HepG2 (cell line): ENCODE measurements around the gene FOLR1. TPM values are rescaled to one million over a fixed set of nuclear protein-coding genes. Genes with fewer than 3 reads are reported as not detected.

ENCODE experiments used
- ARNT ChIP-seq: fragments of 450-650 bp; IDR thresholded peaks from 2 replicates; pipeline ENCODE4 v1.6.1; 2017
- ATF7 ChIP-seq, 2 experiments: fragments of 450-650 bp in 1 of 2; sonication (generic) in 1 of 2; formaldehyde crosslinking in 1 of 2; IDR thresholded peaks; 2 replicates each; pipeline versions ENCODE4 v1.4.0 to v1.6.1; 2016 to 2020; ENCODE audit warnings: antibody characterized with exemption in 1 of 2, mild to moderate bottlenecking in 1 of 2, missing genetic modification reagents in 1 of 2
- BCL3 ChIP-seq: sonication (generic); formaldehyde crosslinking; IDR thresholded peaks from 2 replicates; pipeline ENCODE4 v1.5.1; 2020; ENCODE audit warnings: mild to moderate bottlenecking, missing genetic modification reagents, moderate library complexity
- CAMTA2 ChIP-seq: sonication (generic); formaldehyde crosslinking; IDR thresholded peaks from 2 replicates; pipeline ENCODE4 v1.4.0; 2020; ENCODE audit warnings: mild to moderate bottlenecking, missing genetic modification reagents, borderline replicate concordance
- EZH2 ChIP-seq: conservative IDR thresholded peaks from 2 replicates; pipeline ENCODE4 v1.6.1; 2012; ENCODE audit warnings: mild to moderate bottlenecking, low read depth, low read length, moderate library complexity
- JARID2 ChIP-seq: sonication (generic); formaldehyde crosslinking; IDR thresholded peaks from 2 replicates; pipeline ENCODE4 v1.8.1; 2023; ENCODE audit warnings: missing genetic modification reagents, inconsistent platforms; ENCODE audit not compliant: insufficient replicate concordance
- MTF1 ChIP-seq: sonication (generic); formaldehyde crosslinking; IDR thresholded peaks from 2 replicates; pipeline ENCODE4 v1.5.0; 2020; ENCODE audit warnings: missing genetic modification reagents
- NCOA2 ChIP-seq: sonication (generic); formaldehyde crosslinking; IDR thresholded peaks from 2 replicates; pipeline ENCODE4 v1.8.0; 2022; ENCODE audit warnings: inconsistent platforms
- NFIC ChIP-seq: IDR thresholded peaks from 2 replicates; pipeline ENCODE4 v1.6.1; 2012; ENCODE audit warnings: mild to moderate bottlenecking, low read length, inconsistent platforms
- NR2F1 ChIP-seq, 2 experiments: fragments of 450-650 bp in 1 of 2; formaldehyde crosslinking in 1 of 2; IDR thresholded peaks; 2 replicates each; pipeline versions ENCODE4 v1.5.0 to v1.6.1; 2016 to 2020; ENCODE audit warnings: mild to moderate bottlenecking in 1 of 2, missing compliant biosample characterization in 1 of 2, missing genetic modification reagents in 1 of 2, moderate library complexity in 1 of 2
- POGK ChIP-seq: sonication (generic); formaldehyde crosslinking; conservative IDR thresholded peaks from 2 replicates; pipeline ENCODE4 v1.8.0; 2022; ENCODE audit warnings: mild to moderate bottlenecking, moderate library complexity, missing genetic modification reagents
- PRDM10 ChIP-seq: sonication (generic); formaldehyde crosslinking; IDR thresholded peaks from 2 replicates; pipeline ENCODE4 v1.4.0; 2020; ENCODE audit warnings: low read depth, missing genetic modification reagents
- PTBP1 ChIP-seq: fragments of 200-400 bp; formaldehyde crosslinking; IDR thresholded peaks from 2 replicates; pipeline ENCODE4 v1.6.1; 2018; ENCODE audit warnings: low read length, low read depth; ENCODE audit not compliant: poor library complexity, severe bottlenecking
- RAD21 ChIP-seq: fragments of 450-650 bp; formaldehyde crosslinking; IDR thresholded peaks from 2 replicates; pipeline ENCODE4 v1.5.0; 2020; ENCODE audit warnings: mild to moderate bottlenecking
- SETDB1 ChIP-seq: sonication (generic); formaldehyde crosslinking; IDR thresholded peaks from 2 replicates; pipeline ENCODE4 v1.5.1; 2020; ENCODE audit warnings: missing genetic modification reagents, mild to moderate bottlenecking, borderline replicate concordance
- SIN3A ChIP-seq: IDR thresholded peaks from 2 replicates; pipeline ENCODE4 v1.6.1; 2011; ENCODE audit warnings: low read depth, mild to moderate bottlenecking, control low read depth, low read length, borderline replicate concordance
- SIX1 ChIP-seq: sonication (generic); formaldehyde crosslinking; IDR thresholded peaks from 2 replicates; pipeline ENCODE4 v1.4.0; 2020; ENCODE audit warnings: missing genetic modification reagents, borderline replicate concordance
- ZBTB20 ChIP-seq: sonication (generic); formaldehyde crosslinking; IDR thresholded peaks from 2 replicates; pipeline ENCODE4 v1.8.1; 2023; ENCODE audit warnings: missing genetic modification reagents, low read depth, mild to moderate bottlenecking, borderline replicate concordance
- ZMYM2 ChIP-seq: sonication (generic); formaldehyde crosslinking; IDR thresholded peaks from 2 replicates; pipeline ENCODE4 v1.8.0; 2022; ENCODE audit warnings: mild to moderate bottlenecking, missing genetic modification reagents
- ZNF335 ChIP-seq: sonication (generic); formaldehyde crosslinking; IDR thresholded peaks from 2 replicates; pipeline ENCODE4 v1.4.0; 2020; ENCODE audit warnings: missing genetic modification reagents
- ZNF34 ChIP-seq: sonication (generic); formaldehyde crosslinking; IDR thresholded peaks from 2 replicates; pipeline ENCODE4 v1.4.0; 2020; ENCODE audit warnings: mild to moderate bottlenecking, missing genetic modification reagents, borderline replicate concordance
- ZNF776 ChIP-seq: sonication (generic); formaldehyde crosslinking; IDR thresholded peaks from 2 replicates; pipeline ENCODE4 v1.4.0; 2020; ENCODE audit warnings: mild to moderate bottlenecking, missing genetic modification reagents
- ZSCAN21 ChIP-seq: sonication (generic); formaldehyde crosslinking; IDR thresholded peaks from 2 replicates; pipeline ENCODE4 v1.8.0; 2022; ENCODE audit warnings: mild to moderate bottlenecking, missing genetic modification reagents, moderate library complexity, borderline replicate concordance
- polyA plus RNA-seq, 8 experiments: library from polyadenylated mRNA; depleted of rRNA in 3 of 8; stranded (reverse) in 7 of 8; unstranded in 1 of 8; fragments of >200 nt; fragmentation: Illumina TruSeq in 4 of 8; extraction: Trizol in 4 of 8; gene quantifications; 2 replicates each; pipeline versions ENCODE4 v1.2.1 to v1.2.3, GENCODE V29; 2011 to 2016; ENCODE audit warnings: low read depth in 4 of 8, missing spikeins in 1 of 8, mixed read lengths in 1 of 8; ENCODE audit not compliant: insufficient read depth in 1 of 8
- total RNA-seq, 5 experiments: library from RNA; depleted of rRNA; stranded (reverse); fragments of >200 nt; fragmentation: Illumina TruSeq; extraction: Trizol; gene quantifications; 2 replicates each; pipeline ENCODE4 v1.2.3, GENCODE V29; 2016; ENCODE audit warnings: low read depth in 1 of 5

FOLR1 gene
- total and polyA plus RNA-seq, 2 of the 13 experiments (the other 11 are each of a cell fraction or from before 2014, with no cell fraction given), result 0.20 TPM; not detected in 1

DNA sequence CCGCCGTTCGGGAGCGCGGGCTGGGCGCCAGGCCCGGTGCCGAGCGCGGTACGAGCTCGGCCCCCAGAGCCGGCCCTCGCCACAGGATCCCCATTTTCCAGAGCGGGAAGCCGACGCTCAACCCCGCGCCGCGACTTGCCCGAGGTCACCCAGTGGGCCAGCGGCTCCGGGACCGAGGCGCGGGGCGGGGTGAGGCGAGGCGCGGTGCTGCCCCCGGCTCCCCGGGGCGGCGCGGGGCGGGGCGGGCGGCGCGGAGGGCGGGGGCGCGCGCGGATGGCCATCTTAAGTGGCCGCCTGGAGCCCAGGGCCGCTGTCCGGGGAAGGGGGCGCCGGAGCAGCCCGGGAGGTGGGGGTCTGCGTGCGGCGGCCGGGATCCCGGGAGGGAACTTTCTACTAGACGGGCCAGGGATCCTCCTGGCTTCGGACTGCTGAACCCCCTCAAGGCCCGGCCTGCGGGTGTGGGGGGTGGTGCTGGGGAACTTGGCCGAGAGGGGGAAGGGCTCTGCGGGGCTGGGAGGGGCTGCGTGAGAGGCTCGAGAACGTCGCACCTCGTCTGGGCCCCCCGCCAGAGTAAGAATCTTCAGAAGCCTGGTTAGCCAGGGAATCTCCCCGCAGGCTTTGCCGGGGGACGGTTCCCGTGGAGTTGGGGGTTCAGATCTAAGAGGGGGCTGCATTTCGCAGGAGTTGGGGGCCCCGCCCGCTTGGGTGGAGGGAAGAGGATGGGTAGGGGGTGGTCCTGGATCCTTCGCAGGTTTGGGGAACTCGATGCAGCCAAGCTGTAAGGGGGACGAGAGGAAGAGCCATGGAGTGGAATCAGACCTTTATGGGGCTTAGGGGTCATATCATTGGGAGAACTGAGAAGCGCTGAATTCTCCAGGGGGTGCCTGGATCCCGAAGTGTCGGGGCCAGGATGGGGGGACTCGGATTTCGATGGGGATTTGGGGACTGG is 31.9 kb downstream of the FOLR1 start (continued):
- TF ChIP-seq ATF7 (IDR thresholded peaks at IDR 0.05) (no peak), ATF7 (CRISPR knock-in tag; IDR thresholded peaks at IDR 0.05) (no peak), SIX1 (no peak), RAD21 (CRISPR knock-in tag) (no peak), ZNF335 (CRISPR knock-in tag) (no peak), PTBP1 (no peak), SETDB1 (CRISPR knock-in tag) (no peak), CAMTA2 (no peak), EZH2 (no peak), SIN3A (no peak), NR2F1 (CRISPR knock-in tag; IDR thresholded peaks at IDR 0.05) (no peak), ZNF776 (CRISPR knock-in tag) (no peak), BCL3 (CRISPR knock-in tag) (no peak), ZBTB20 (CRISPR knock-in tag) (no peak), JARID2 (no peak), NCOA2 (CRISPR knock-in tag) (no peak), NFIC (no peak), ZSCAN21 (CRISPR knock-in tag) (0 out of 2 replicates have a peak, but pooled peaks have one; percentile 7), ZNF34 (CRISPR knock-in tag) (no peak), ARNT (no peak), ZMYM2 (no peak), MTF1 (CRISPR knock-in tag) (no peak), PRDM10 (CRISPR knock-in tag) (no peak), POGK (no peak)
